Body of pancreas (tissue), 4 donors: Measurements from ENCODE around the gene TOX2. TPM values are rescaled to one million over a fixed set of nuclear protein-coding genes. Genes with fewer than 3 reads are reported as not detected.

Experiments used
- ATAC-seq: fragments of 150-250 bp; one replicate; pipeline ENCODE4 v1.9.1; 2016
- DNase-seq, 4 donors: peaks; one replicate each; pipeline ENCODE4 v3.0.0-alpha.2; 2019
- H3K27ac ChIP-seq, 4 donors: fragments of 200-600 bp; sonication (generic); 1 replicate in 3 of 4; 2 replicates in 1 of 4; pipeline versions ENCODE4 v1.5.1 to v1.6.1; 2016 to 2019; ENCODE audit warnings: mild to moderate bottlenecking in 1 of 4, mixed read lengths in 1 of 4, moderate library complexity in 1 of 4
- H3K27me3 ChIP-seq, 2 donors: fragments of 200-600 bp; sonication (generic); one replicate each; pipeline ENCODE4 v1.6.0; 2016; ENCODE audit warnings: mild to moderate bottlenecking in 1 of 2
- H3K36me3 ChIP-seq, 2 donors: fragments of 200-600 bp; sonication (generic); replicated peaks in 1 of 2; 2 replicates each; pipeline ENCODE4 v1.5.1; 2016; ENCODE audit warnings: low read depth in 2 of 2; ENCODE audit not compliant: insufficient read depth in 1 of 2
- H3K4me1 ChIP-seq: fragments of 200-600 bp; sonication (generic); one replicate; pipeline ENCODE4 v1.6.0; 2016
- H3K4me3 ChIP-seq, 2 donors: fragments of 200-600 bp; sonication (generic); 1 replicate in 1 of 2; 2 replicates in 1 of 2; pipeline ENCODE4 v1.5.1; 2016 to 2019
- H3K9me3 ChIP-seq, 3 donors: fragments of 200-600 bp; sonication (generic); 1 replicate in 2 of 3; 2 replicates in 1 of 3; pipeline ENCODE4 v1.5.1; 2016
- CTCF ChIP-seq, 7 experiments: fragments of 450-650 bp in 4 of 7; fragments of 200-600 bp in 3 of 7; sonication (generic) in 3 of 7; IDR thresholded peaks; one replicate each; pipeline ENCODE4 v1.5.1; 2016 to 2019; ENCODE audit warnings: antibody characterized with exemption in 7 of 7
- POLR2A ChIP-seq, 3 donors: fragments of 450-650 bp; IDR thresholded peaks; one replicate each; pipeline ENCODE4 v1.6.1; 2016; ENCODE audit warnings: antibody characterized with exemption in 3 of 3, mild to moderate bottlenecking in 2 of 3
- WGBS, 2 donors: methylation state at CpG; one replicate each; pipeline ENCODE4 v1.1.5; 2017; 5-methylcytosine and 5-hydroxymethylcytosine counted together
- intact Hi-C: fragments of 100-400 bp; cut with DNase I; formaldehyde crosslinking; loops from one replicate; pipeline ENCODE4 v1.15.1; 2023
- total RNA-seq, 2 donors: library from RNA; depleted of rRNA; stranded (reverse); fragments of >200 nt; gene quantifications; one replicate each; pipeline ENCODE4 v1.1.0, GENCODE V29; 2016

The TOX2 gene
- total RNA-seq, 2 donors from 2014 or later: 1.8 to 2.0 TPM

GRCh38 chr20:43906505-43907034 lies 8.1 kb upstream of the TOX2 start:
- no peaks in the 10 kb centered on the region for H3K36me3 ChIP-seq
- TF ChIP-seq POLR2A (IDR thresholded peaks at IDR 0.05) (no peak), CTCF (IDR thresholded peaks at IDR 0.05) (no peak)
- H3K9me3 ChIP-seq: no peaks in the 10 kb centered on the region
- no peak overlapping the region for H3K27ac ChIP-seq
- ATAC-seq: no peak
- H3K27me3 ChIP-seq: no peaks in the 10 kb centered on the region
- DNase-seq: no peak
- intact Hi-C loops: no loop called here
- WGBS, 2 donors: 82 to 84% methylated on average over 2 of the region's 2 CpGs
- no peak overlapping the region for H3K4me3 ChIP-seq
- H3K4me1 ChIP-seq: peaks cover 6% of the 10 kb centered on the region

- Histone ChIP-seq H3K27ac (no peak overlapping the region), H3K36me3 (no peaks in the 10 kb centered on the region), H3K4me1 (peaks cover 2% of the 10 kb centered on the region), H3K9me3 (peaks cover 0 to 9% (median 0%) of the 10 kb centered on the region in 3 donors), H3K27me3 (peaks cover 0 to 7% of the 10 kb centered on the region in 2 donors), H3K4me3 (no peak overlapping the region)
- intact Hi-C loops: no loop called here
- DNase-seq: no peak
- 69 to 76% methylated on average over 3 of the region's 3 CpGs for WGBS, 2 donors
- no peak for ATAC-seq
- no peak for TF ChIP-seq CTCF (IDR thresholded peaks at IDR 0.05)
- no peak for TF ChIP-seq POLR2A (IDR thresholded peaks at IDR 0.05)
Observed at GRCh38 chr20:43909211-43909610, 5.4 kb upstream of the TOX2 start.

- no peak for ATAC-seq
- no peak for DNase-seq
- Histone ChIP-seq H3K4me1 (peaks cover 4% of the 10 kb centered on the region), H3K4me3 (no peak overlapping the region), H3K9me3 (peaks cover 0 to 9% (median 0%) of the 10 kb centered on the region in 3 donors), H3K36me3 (no peaks in the 10 kb centered on the region), H3K27me3 (peaks cover 0 to 9% of the 10 kb centered on the region in 2 donors), H3K27ac (no peak overlapping the region)
- WGBS, 2 donors: 59 to 67% methylated on average over 5 of the region's 5 CpGs
- intact Hi-C loops: no loop called here
- TF ChIP-seq CTCF (IDR thresholded peaks at IDR 0.05): no peak
Observed at GRCh38 chr20:43909720-43910119, 4.9 kb upstream of the TOX2 start.

GRCh38 chr20:43910564-43910963 lies 4.1 kb upstream of the TOX2 start:
- intact Hi-C loops: no loop called here
- peaks cover 11% of the 10 kb centered on the region for H3K4me1 ChIP-seq
- 72 to 90% methylated on average over 4 of the region's 4 CpGs for WGBS, 2 donors
- no peak overlapping the region for H3K27ac ChIP-seq
- ATAC-seq: no peak
- peaks cover 0 to 9% (median 0%) of the 10 kb centered on the region in 3 donors for H3K9me3 ChIP-seq
- TF ChIP-seq CTCF (IDR thresholded peaks at IDR 0.05): no peak
- TF ChIP-seq POLR2A (IDR thresholded peaks at IDR 0.05): no peak
- H3K27me3 ChIP-seq: peaks cover 0 to 13% of the 10 kb centered on the region in 2 donors
- no peaks in the 10 kb centered on the region for H3K36me3 ChIP-seq
- H3K4me3 ChIP-seq: no peak overlapping the region
- DNase-seq: no peak

GRCh38 chr20:43911066-43911465 lies 3.6 kb upstream of the TOX2 start:
- Histone ChIP-seq H3K27me3 (peaks cover 0 to 13% of the 10 kb centered on the region in 2 donors), H3K4me3 (no peak overlapping the region), H3K36me3 (no peaks in the 10 kb centered on the region), H3K9me3 (peaks cover 0 to 9% (median 0%) of the 10 kb centered on the region in 3 donors), H3K27ac (no peak overlapping the region), H3K4me1 (peaks cover 13% of the 10 kb centered on the region)
- DNase-seq: no peak
- intact Hi-C loops: no loop called here
- no peak for ATAC-seq
- 20 to 43% methylated on average over 2 of the region's 2 CpGs for WGBS, 2 donors
- TF ChIP-seq CTCF (IDR thresholded peaks at IDR 0.05): no peak
- TF ChIP-seq POLR2A (IDR thresholded peaks at IDR 0.05): no peak
